G401.6 (cell line): ENCODE data around the gene ZNF628.
"Not testable (repeated sequence)": the region's sequence is repeated elsewhere in the genome, so short reads cannot be mapped to it uniquely, and the experiment has no call there.

Source experiments
- FAIRE-seq: peaks from 2 replicates; lab custom pipeline; 2012; peaks lifted over from hg19 to GRCh38; lab: Jason Lieb, UNC

The ZNF628 gene

GRCh38 chr19:55476100-55476775, at the start of gene ZNF628:
TSS of gene ZNF628 (plus strand) at chr19:55476617. CDS start at chr19:55479911, 3,294 bp downstream.
- FAIRE-seq: peak; percentile 60

GRCh38 chr19:55431183-55431582, 45.2 kb upstream of the ZNF628 start:
- FAIRE-seq: no peak

- no peak for FAIRE-seq
Observed at GRCh38 chr19:55432241-55432959, 44.0 kb upstream of the ZNF628 start.

DNA sequence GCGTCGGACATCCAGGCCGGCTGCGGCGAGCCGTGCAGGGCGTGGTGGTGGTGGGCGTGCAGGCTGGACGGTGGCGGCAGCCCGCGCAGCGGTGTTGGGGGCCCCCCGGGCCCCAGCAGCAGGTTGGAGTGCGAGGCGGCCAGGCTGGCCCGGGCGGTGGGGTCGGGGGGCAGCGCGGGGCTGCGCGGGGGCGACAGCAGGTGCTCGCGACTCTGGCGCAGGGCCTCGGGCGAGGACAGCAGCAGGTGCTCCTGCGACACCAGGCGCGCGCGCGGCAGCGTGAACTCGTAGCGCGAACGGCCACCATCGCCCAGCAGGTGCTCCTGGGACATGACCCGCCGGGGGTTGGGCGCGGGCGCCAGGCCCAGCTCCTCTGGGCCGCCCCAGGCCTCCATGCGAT, 43.1 kb upstream of the ZNF628 start:
- no peak for FAIRE-seq

DNA sequence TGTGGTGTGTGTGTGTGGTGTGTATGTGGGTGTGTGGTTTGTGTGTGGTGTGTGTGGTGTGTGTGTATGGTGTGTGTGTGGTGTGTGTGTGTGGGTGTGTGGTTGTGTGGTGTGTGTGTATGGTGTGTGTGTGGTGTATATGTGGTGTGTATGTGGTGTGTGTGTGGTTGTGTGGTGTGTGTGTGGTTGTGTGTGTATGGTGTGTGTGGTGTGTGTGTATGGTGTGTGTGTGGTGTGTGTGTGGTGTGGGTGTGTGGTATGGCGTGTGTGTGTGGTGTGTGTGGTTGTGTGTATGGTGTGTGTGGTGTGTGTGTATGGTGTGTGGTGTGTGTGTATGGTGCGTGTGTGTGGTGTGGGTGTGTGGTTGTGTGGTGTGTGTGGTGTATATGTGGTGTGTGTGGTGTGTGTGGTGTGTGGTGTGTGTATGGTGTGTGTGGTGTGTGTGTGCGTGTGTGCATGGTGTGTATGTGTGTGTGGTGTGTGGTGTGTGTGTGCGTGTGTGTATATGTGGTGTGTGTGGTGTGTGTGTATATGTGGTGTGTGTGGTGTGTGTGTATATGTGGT, 42.0 kb upstream of the ZNF628 start:
- no peak for FAIRE-seq

GRCh38 chr19:55435020-55435419, 41.4 kb upstream of the ZNF628 start:
- no peak for FAIRE-seq

DNA sequence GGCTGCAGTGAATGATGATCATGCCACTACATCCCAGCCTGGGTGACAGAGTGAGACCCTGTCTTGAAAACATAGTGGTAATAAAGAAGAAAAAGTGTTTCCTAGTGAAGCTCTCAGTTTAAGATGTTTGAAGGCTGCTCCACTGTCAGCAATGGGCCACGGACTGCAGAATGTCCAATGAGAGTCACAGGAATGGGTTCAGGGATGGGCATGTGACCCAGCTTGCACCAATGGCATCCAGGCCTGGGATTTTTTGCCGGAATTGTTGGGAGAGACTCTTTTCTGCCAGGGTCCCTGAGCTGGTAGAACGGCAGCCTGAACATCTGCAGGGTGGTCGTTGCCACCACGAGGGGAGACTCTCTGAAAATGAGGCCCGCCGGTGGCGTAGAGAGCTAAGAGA, 39.6 kb upstream of the ZNF628 start:
- FAIRE-seq: no peak

DNA sequence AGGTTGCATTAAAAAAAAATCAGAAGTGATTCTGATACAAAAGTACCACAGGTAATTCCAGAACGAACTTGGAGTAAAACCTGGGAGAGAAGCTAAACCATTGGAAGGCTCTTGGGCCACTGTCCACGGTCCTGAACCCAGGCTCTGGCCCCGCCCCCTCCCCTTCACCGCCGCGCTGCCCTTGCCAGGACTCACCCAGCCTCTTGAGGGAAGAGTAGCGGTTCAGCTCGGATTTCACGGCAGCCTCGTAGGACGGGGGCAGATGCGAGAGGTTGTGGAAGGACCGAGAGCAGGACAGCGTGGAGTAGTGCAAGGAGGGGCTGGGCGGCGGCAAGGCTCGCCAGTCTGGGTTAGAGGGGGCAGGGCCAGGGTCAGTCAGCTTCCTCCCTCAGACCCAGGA, 39.0 kb upstream of the ZNF628 start:
- FAIRE-seq: peak; percentile 95

GRCh38 chr19:55439052-55439451, 37.4 kb upstream of the ZNF628 start:
- FAIRE-seq: no peak

DNA sequence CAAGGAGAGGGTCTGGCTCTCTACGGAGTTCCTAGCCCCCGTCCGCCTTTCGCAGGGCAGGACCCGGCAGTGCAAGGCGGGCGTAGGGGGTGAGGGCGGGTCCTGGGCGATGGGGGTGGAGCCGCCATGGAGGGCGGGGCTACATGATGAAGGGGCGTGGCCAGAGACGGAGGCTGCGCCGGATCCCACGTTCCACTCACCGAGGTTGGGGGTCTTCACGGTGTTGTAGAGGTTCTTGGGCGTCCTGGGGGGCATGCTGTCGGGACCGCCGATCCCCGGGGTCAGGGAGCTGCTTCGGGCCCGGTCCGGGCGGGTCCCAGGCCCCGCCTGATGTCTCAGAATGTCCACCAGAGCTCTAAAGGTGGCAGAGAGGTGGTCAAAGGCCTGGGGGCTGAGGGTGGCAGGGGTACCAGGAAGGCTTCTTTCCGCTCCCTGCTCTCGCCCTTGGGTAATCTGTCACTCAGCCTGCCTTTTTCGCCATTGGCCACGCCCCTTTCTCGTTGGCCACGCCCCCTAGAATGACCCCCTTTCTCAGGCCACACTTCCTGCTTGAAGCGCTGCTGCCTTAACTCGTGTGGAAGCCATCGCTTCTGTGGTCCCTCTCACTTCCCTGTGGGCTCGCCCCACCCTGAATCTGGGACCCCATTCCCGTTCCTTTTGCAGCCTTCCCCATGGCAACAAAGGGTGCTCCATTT, 35.9 kb upstream of the ZNF628 start:
- FAIRE-seq: no peak

DNA sequence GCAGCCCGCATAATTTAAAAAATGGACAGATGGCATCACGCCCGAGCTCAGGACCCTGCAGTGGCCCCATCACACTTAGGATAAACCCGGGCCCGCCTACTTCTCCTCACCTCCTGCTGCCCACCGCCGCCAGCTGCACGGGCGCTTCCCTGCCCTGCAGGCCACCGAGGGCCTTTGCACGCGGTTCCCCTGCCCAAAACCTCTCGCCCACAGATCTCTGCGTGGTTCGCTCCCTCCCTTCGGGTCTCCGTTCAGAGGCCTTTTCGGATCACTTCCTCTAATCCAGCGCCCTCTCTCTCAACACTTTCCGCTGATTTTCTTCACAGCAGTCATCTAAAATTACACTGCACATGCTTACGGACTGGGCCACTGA, 35.1 kb upstream of the ZNF628 start:
- no peak for FAIRE-seq

DNA sequence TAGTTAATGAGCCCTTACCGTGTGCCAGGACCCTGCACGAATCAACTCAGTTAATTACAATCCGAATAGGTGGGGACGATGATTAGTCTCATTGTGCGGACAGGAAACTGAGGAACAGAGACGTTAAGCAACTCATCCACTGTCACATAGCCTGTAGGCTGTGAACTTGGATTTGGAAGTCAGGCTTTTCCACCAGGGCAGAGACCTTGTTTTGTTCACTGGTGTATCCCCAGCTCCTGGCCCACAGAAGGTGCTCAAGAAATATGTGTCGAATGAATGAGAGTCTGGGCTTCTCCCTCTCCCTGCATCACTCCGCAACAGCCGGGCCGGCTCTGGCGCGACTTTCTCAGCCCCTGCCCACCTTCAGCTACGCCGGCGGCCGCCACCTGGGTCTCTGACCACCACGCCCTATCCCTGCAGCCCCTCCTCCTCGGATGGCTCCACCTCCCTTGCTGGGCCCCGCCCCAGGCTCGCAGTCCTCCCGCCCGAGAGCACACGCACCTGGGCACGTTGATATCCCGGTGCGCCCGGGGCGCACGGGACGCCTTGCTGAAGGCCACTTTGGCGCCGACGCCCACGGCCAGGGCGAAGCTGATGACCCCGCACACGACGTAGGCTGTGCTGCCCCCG, 34.6 kb upstream of the ZNF628 start:
- no peak for FAIRE-seq

- FAIRE-seq: no peak
Observed at GRCh38 chr19:55442372-55442961, 34.0 kb upstream of the ZNF628 start.

- FAIRE-seq: no peak
Observed at GRCh38 chr19:55443045-55443823, 33.2 kb upstream of the ZNF628 start, which contains the start of gene SHISA7. TSS of gene SHISA7 (minus strand) at chr19:55443300. CDS start at chr19:55442863, 437 bp downstream.

DNA sequence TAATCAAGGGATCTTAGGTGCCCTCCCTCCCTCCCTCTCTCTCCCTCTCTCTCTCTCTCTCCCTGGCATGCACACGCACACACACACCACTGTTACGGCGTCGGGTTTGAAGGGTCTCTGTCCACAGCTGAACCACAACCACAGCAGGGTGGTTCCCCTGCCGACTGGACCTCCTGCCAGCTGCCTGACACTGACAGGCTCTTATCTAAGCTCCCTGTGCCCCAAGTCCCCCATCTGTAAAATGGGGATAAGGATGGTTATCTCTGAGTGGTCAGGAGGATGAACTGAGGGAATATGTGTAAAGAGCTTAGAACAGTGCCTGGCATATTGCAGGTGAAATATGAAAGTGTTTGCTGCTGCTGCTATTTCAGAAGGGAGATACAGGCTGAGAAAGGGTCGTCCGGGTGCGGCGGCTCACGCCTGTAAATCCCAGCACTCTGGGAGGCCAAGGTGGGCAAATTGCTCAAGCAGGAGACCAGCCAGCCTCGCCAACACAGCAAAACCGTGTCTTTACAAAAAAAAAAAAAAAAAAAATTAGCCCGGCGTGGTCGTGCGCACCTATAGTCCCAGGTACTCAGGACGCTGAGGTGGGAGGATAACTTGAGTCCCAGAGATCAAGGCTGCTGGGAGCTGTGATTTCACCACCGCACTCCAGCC, 32.5 kb upstream of the ZNF628 start:
- no peak for FAIRE-seq

- no peak for FAIRE-seq
Observed at GRCh38 chr19:55444646-55445045, 31.8 kb upstream of the ZNF628 start.

DNA sequence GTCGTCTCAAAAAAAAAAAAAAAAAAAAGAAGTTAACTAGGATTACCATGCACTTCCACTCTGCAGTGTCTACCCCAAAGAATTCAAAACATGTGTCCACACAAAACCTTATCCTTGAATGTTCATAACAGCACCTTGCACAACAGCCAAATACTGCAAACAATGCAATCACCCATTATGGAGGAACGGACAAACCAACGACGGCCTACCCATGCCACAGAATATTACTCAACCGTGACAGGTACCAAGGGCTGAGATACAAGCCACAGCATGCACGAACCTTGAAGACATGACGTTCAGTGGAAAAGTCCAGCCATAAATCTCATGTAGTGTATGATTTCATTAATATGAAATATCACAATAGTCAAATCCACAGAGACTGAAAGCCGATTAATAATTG, 30.4 kb upstream of the ZNF628 start:
- FAIRE-seq: no peak

DNA sequence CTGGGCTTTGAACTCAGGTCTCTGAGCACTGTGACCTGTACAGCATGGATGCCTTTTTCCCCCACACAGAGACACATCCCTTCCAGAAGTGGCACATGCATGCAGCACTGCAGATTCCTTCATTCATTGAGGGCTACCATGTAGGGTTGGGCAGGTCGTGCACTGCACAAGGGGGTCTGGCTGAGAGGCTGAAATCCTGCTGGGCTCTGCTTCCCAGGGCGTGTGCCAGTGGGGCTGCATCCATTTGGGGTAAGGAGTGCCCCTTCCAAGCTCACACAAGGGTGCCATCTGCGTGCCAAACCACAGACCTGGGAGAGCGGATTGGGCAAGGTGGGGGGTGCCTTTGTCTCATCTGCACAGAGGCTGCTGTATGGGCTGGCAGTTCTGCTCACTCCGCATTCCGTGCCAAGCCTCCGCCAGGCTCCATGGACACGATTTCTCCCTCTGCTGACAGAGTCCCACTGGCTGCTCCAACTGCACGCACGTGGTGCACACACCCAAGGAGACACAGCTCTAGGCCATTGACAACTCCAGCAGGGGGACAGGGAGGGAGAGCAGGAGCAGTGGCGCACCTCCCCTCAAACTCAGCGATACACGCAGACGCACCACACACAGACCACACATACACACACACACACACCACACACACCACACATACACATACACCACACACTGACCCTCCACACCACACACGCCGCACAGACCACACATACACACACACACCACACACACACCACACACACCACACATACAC, 28.8 kb upstream of the ZNF628 start:
- FAIRE-seq: no peak

GRCh38 chr19:55448175-55448490, 28.3 kb upstream of the ZNF628 start:
- FAIRE-seq: not testable (repeated sequence)

- no peak for FAIRE-seq
Observed at GRCh38 chr19:55449469-55449868, 26.9 kb upstream of the ZNF628 start.
